ENCODE measurements around the gene TMEM269.

- TF ChIP-seq POLR2A (IDR thresholded peaks at IDR 0.05) (no peak), CTCF (IDR thresholded peaks at IDR 0.05) (no peak)
Measured at GRCh38 chr1:42758641-42759040, 26.1 kb upstream of the TMEM269 start.

Measured in adrenal gland (tissue), 5 donors.